ENCODE data around the gene DLX1.

Gene DLX1

DNA sequence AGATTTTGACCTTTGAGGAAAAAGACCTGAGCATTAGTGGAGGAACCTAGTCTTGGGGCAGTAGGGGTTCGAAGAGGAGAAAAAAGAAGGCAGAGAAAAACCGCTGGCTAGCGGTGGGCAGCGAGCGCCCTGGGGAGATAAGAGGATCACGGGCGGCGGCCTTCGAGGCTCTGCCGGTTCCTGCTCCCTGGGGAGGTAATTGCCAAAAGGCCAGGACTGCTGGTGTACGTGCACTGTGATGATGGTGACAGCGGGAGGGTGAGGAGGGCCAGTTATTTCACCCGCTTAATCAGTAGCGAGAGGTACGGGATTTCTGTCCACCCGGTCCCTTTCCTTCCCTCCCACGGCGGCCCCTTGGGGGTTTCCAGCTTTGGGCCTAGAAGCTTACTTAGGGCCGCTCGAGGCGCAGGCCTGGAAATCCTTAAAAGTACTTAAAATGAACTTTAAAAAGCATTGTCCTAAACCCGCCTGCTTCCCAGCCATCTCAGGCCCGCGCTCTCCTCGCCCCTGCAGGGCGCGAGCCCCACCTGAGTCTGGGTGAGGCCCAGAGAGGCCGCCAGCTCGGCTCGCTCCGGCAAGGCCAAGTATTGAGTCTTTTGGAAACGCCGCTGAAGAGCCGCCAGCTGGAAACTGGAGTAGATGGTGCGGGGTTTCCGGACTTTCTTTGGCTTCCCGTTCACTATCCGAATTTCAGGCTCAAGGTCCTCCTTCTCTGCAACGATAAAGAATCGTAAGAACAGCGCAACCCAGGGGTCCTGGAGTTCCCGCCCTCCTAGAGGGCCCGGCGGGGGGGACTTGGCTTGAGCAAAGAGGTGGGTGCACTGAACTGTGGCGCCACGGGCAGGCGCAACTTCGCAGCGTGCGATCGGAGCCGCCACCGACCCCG is 15.9 kb downstream of the DLX1 start:
- DNase-seq (ENCODE audit: low read depth), result no peak
- H3K4me3 ChIP-seq (ENCODE audit: low read depth, low read length), result no peak overlapping the region
- TF ChIP-seq, protein P1, sequence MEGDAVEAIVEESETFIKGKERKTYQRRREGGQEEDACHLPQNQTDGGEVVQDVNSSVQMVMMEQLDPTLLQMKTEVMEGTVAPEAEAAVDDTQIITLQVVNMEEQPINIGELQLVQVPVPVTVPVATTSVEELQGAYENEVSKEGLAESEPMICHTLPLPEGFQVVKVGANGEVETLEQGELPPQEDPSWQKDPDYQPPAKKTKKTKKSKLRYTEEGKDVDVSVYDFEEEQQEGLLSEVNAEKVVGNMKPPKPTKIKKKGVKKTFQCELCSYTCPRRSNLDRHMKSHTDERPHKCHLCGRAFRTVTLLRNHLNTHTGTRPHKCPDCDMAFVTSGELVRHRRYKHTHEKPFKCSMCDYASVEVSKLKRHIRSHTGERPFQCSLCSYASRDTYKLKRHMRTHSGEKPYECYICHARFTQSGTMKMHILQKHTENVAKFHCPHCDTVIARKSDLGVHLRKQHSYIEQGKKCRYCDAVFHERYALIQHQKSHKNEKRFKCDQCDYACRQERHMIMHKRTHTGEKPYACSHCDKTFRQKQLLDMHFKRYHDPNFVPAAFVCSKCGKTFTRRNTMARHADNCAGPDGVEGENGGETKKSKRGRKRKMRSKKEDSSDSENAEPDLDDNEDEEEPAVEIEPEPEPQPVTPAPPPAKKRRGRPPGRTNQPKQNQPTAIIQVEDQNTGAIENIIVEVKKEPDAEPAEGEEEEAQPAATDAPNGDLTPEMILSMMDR (IDR thresholded peaks at IDR 0.05; ENCODE audit: low read depth, low read length, missing control alignments), result no peak

DNA sequence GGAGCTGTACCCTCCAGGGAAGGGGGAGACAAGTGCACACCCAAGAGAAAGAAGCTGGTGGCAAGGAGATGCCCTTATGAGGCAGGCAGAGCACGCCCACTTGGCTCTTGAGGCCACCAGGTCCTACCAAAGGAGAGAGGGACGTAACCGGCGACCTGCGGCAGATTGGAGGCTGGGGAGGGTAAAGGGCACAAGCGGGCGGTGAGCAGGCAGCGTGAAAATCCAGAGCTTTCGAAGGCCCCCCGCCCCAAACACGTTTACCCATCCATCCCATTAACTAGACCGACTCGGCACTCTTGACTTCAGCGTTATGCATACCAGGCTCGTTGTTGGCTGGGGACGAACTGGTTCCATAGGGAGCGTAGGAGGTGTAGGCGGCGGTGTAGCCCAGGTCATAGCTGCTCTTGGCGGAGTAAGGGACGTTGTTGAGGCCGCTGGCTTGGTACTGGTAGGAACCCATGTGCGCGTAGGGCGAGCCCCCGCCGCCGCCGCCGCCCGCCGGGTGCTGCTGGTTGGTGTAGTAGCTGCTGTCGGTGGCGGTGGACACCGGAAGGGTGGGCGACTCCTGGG is 16.6 kb downstream of the DLX1 start:
- H3K4me3 ChIP-seq (ENCODE audit: low read depth, low read length), result peak overlapping the region; percentile 53
- TF ChIP-seq, protein P1 (IDR thresholded peaks at IDR 0.05; ENCODE audit: low read depth, low read length, missing control alignments), result no peak
- DNase-seq (ENCODE audit: low read depth), result no peak

DNA sequence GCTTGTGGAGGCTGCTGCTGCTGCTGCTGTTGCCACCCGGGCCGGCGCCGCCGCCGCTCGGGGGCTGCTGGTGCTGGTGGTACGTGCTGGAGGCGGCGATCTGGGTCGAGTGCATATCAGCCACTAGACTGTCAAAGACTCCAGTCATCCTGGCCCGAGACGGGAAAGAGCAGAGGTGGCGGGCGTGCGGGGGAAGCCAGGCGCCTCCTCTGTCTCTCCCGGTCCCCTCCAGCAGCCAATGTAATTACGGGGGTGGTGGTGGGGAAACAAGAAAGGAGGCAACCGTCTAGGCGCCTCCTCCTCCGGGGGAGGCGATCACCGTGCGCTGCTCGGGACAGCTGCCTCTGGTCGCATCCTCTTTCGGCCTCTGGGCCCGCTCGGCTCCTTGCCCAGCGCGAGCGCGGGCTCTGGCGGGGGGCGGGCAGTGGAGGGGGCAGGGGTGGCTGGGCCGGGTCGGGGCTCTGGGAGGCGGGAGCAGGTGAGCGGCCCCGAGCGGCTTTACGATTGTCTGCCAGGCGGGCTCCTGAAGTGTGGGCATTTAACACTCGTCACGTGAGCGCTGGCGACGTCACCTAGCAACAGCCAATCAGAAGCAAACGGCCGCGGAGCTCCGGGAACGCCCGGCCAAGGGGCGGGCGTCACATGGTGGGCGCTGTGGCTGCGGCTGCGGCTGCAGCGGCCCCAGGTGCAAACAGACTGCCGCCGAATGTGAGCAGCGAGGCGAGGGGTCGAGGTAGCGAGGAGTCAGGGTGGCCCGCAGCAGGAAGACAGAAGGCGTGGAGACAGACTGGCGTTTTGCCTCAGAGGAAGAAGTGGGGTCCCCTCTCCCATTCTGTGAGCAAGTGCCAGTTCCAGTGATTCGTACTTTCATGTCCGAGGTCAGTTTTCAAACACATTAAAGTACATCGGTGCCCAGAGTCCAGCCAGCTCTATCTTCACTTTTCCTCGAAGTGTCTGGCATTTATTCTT is 17.4 kb downstream of the DLX1 start, which contains the start of gene DLX2:
Gene DLX2 (minus strand): TSS at position 510 of the 969 bp plus-strand sequence. CDS start 362 bp downstream, at position 148.
- TF ChIP-seq, protein P1 (IDR thresholded peaks at IDR 0.05; ENCODE audit: low read depth, low read length, missing control alignments), result no peak
- peak within 1 kb of the TSS; percentile 53 for H3K4me3 ChIP-seq (ENCODE audit: low read depth, low read length)
- peak; percentile 57 for DNase-seq (ENCODE audit: low read depth)

DNA sequence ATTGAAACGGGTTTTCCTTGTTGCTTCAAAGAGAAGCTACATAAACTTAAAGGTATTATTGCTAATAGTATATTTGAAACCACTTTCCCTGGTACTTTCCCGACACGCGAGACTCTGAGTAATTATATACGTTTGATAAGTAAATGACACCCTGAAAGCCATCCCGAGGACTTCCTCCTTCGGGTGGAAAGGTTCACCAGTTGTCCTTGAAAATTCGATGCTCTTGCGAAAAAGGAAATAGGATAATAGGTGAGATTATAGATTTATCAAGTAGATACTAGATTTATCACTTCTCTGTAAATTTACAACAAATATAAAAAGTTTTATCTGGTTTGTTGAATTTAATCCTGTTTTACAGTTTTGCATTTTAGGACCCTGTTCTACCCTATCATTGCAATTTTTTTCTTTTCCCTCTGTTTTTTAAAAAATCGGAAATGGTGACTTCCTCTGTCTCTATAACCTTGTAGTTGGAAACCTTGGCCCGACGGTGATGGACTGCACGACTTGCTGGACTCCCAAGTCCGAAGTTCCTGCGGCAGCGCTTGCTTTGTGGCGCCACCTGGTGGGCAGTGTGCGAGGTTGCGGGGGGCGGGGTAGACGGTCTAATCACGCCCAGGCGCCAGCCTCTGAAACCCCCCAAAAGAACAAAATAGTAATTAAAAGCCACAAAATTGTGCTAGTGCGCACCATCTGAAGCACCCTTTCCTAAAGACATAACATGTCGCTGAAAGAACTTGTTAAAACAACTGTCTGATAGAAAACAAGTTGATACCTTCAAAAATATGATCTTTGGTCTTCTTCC is 18.4 kb downstream of the DLX1 start:
- peak overlapping the region; percentile 53; the same call in 1 of the 2 replicates for H3K4me3 ChIP-seq (ENCODE audit: low read depth, low read length)
- TF ChIP-seq, protein P1 (IDR thresholded peaks at IDR 0.05; ENCODE audit: low read depth, low read length, missing control alignments), result peak; percentile 85
- no peak for DNase-seq (ENCODE audit: low read depth)

DNA sequence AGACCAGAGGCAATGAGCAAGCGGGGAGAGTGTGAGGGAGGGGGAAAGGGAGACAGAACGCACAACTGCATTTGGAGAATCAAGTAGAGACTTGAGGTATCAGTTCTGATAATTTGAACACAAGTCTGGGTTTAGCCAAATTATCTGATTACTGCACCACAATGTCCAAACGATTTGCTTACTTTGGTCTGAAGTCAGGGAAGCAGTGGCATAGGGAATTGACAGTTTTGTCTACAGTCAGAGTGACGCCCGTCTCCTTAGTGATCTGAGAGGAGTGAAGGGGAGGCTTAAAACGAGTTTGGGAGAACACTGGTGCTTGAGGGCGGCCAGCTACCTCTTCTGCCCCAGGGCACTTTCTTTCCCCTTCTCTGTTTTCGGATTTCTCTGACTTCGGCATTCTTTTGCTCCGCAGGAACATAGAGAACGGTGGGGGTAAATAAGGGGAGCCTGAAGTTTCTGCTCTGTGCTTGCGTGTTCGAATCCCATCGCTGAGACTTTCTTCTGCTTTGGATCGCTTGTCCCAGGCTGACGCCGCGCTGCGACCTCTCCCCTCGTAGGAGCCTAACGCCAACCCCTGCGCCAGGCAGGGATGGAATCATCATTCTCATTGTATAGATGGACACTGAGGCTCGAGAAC is 20.3 kb downstream of the DLX1 start:
- TF ChIP-seq, protein P1 (IDR thresholded peaks at IDR 0.05; ENCODE audit: low read depth, low read length, missing control alignments), result no peak
- no peak overlapping the region for H3K4me3 ChIP-seq (ENCODE audit: low read depth, low read length)
- DNase-seq (ENCODE audit: low read depth), result no peak
